ENCODE results near the gene C11orf87. TPM values are rescaled to one million over a fixed set of nuclear protein-coding genes. Genes with fewer than 3 reads are reported as not detected.

C11orf87 gene
- total and polyA plus RNA-seq, 2 of the 4 experiments (the other 2 are of a cell fraction) = under 0.01 to 0.24 TPM

DNA sequence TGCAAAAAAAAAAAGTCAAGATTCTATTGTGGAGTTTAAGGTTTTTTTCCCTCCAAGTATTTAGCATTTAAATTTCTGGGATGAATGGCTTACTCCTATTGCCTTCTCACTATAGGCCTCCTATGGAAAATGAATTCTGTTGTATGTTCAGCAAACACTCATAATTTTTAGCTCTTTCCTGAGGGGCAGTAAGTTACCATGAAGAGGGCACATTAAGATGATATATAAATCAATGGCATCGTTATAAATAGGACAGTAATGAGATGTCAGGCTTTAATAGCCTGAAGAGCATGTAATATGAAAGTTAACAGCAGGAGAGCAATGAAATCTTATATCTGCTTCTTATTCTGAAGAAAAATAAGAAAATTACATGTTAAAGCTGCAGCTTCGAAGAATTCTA is 32.9 kb downstream of the C11orf87 start:
- H3K23ac ChIP-seq (ENCODE audit: low read depth, low read length) = no peak overlapping the region
- no peak overlapping the region for H3K18ac ChIP-seq (ENCODE audit: low read depth, low read length)
- ChIA-PET POLR2A (ENCODE audit: unreplicated experiment) (no interaction called here), CTCF (no interaction called here)
- H3K56ac ChIP-seq (ENCODE audit: extremely low read depth, insufficient read depth, low read length) = no peak overlapping the region
- H2BK15ac ChIP-seq (ENCODE audit: low read depth, low read length) = no peak overlapping the region
- H3K9me1 ChIP-seq (ENCODE audit: insufficient read depth, low read length) = no peaks in the 10 kb centered on the region
- BruUV-seq (replicated peaks) = no TSS peak
- H3K9ac ChIP-seq (ENCODE audit: low read depth, low read length) = no peak overlapping the region
- no peak overlapping the region for H3K4ac ChIP-seq (ENCODE audit: low read depth, low read length)
- no peak overlapping the region for H4K8ac ChIP-seq (ENCODE audit: low read depth in 2 of 2, low read length in 2 of 2)
- no CpG with 5 or more reads among the region's 2 CpGs for WGBS, 2 experiments (ENCODE audit: extremely low coverage in 2 of 2, insufficient read length in 1 of 2)
- H4K20me1 ChIP-seq (ENCODE audit: insufficient read depth, low read length) = no peaks in the 10 kb centered on the region
- H3K4me2 ChIP-seq (ENCODE audit: low read depth, low read length) = no peak overlapping the region
- no peak overlapping the region for H2AK9ac ChIP-seq (replicated peaks; ENCODE audit: low read depth, low read length, poor library complexity)
- H2BK5ac ChIP-seq (ENCODE audit: low read depth, low read length, poor library complexity, severe bottlenecking) = no peak overlapping the region
- no peak overlapping the region for H2BK20ac ChIP-seq (ENCODE audit: low read depth, low read length)
- H3K36me3 ChIP-seq (ENCODE audit: control insufficient read depth, insufficient read depth, low read length) = no peaks in the 10 kb centered on the region
- in situ Hi-C loops (cut with MboI; ENCODE audit: low sequenced_read_pairs) = no loop called here
- H4K91ac ChIP-seq (ENCODE audit: insufficient read depth, low read depth, low read length) = no peak overlapping the region
- no peak overlapping the region for H2BK120ac ChIP-seq (ENCODE audit: low read depth, low read length)
- H3K14ac ChIP-seq (replicated peaks; ENCODE audit: low read depth, low read length) = no peak overlapping the region
- ATAC-seq (ENCODE audit: low read depth) (no peak), DNase-seq (no peak)
- no peaks in the 10 kb centered on the region for H3K79me1 ChIP-seq (ENCODE audit: low read depth in 1 of 2, low read length in 2 of 2)
- 0 out of 2 replicates have a peak, but pooled peaks cover 2% of the 10 kb centered on the region for H3K9me3 ChIP-seq (ENCODE audit: control insufficient read depth, insufficient read depth, low read length)
- no peak for TF ChIP-seq MXI1 (IDR thresholded peaks at IDR 0.05; ENCODE audit: borderline replicate concordance, low read depth, low read length)
- TF ChIP-seq, protein P1, sequence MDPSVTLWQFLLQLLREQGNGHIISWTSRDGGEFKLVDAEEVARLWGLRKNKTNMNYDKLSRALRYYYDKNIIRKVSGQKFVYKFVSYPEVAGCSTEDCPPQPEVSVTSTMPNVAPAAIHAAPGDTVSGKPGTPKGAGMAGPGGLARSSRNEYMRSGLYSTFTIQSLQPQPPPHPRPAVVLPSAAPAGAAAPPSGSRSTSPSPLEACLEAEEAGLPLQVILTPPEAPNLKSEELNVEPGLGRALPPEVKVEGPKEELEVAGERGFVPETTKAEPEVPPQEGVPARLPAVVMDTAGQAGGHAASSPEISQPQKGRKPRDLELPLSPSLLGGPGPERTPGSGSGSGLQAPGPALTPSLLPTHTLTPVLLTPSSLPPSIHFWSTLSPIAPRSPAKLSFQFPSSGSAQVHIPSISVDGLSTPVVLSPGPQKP (IDR thresholded peaks at IDR 0.05; ENCODE audit: borderline replicate concordance, low read depth, low read length) = no peak
- no peak for TF ChIP-seq RFX5 (IDR thresholded peaks at IDR 0.05; ENCODE audit: low read depth, low read length)
- TF ChIP-seq RCOR1 (IDR thresholded peaks at IDR 0.05; ENCODE audit: insufficient replicate concordance, low read length) = no peak
- no peak for TF ChIP-seq NFE2L2 (IDR thresholded peaks at IDR 0.05; ENCODE audit: low read depth, low read length)
- TF ChIP-seq POLR2A (IDR thresholded peaks at IDR 0.05; ENCODE audit: low read depth, low read length) = no peak
- no peak for TF ChIP-seq MAFK (IDR thresholded peaks at IDR 0.05; ENCODE audit: low read depth, low read length)
- TF ChIP-seq, protein P2, sequence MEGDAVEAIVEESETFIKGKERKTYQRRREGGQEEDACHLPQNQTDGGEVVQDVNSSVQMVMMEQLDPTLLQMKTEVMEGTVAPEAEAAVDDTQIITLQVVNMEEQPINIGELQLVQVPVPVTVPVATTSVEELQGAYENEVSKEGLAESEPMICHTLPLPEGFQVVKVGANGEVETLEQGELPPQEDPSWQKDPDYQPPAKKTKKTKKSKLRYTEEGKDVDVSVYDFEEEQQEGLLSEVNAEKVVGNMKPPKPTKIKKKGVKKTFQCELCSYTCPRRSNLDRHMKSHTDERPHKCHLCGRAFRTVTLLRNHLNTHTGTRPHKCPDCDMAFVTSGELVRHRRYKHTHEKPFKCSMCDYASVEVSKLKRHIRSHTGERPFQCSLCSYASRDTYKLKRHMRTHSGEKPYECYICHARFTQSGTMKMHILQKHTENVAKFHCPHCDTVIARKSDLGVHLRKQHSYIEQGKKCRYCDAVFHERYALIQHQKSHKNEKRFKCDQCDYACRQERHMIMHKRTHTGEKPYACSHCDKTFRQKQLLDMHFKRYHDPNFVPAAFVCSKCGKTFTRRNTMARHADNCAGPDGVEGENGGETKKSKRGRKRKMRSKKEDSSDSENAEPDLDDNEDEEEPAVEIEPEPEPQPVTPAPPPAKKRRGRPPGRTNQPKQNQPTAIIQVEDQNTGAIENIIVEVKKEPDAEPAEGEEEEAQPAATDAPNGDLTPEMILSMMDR (conservative IDR thresholded peaks at IDR 0.05; ENCODE audit: low read depth, low read length) = no peak
- TF ChIP-seq, protein P3, sequence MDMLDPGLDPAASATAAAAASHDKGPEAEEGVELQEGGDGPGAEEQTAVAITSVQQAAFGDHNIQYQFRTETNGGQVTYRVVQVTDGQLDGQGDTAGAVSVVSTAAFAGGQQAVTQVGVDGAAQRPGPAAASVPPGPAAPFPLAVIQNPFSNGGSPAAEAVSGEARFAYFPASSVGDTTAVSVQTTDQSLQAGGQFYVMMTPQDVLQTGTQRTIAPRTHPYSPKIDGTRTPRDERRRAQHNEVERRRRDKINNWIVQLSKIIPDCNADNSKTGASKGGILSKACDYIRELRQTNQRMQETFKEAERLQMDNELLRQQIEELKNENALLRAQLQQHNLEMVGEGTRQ (IDR thresholded peaks at IDR 0.05; ENCODE audit: low read depth, low read length) = no peak
- TF ChIP-seq CHD1 (IDR thresholded peaks at IDR 0.05; ENCODE audit: low read depth, low read length) = no peak
- TF ChIP-seq SMC3 (IDR thresholded peaks at IDR 0.05; ENCODE audit: low read depth, low read length) = no peak
- H2AK5ac ChIP-seq (ENCODE audit: low read depth, low read length) = no peak overlapping the region
- H3K4me3 ChIP-seq (ENCODE audit: insufficient read depth, low read depth, low read length) = no peak overlapping the region
- H3K4me1 ChIP-seq (ENCODE audit: control insufficient read depth, insufficient read depth, low read length) = no peaks in the 10 kb centered on the region
- intact Hi-C loops (cut with micrococcal nuclease) = no loop called here
- H4K5ac ChIP-seq (ENCODE audit: low read depth, low read length) = no peak overlapping the region
- H3K27ac ChIP-seq (ENCODE audit: insufficient read depth, low read length) = no peak overlapping the region
- dilution Hi-C loops (cut with HindIII; ENCODE audit: low sequenced_read_pairs, unreplicated experiment) = no loop called here
- no peaks in the 10 kb centered on the region for H3K27me3 ChIP-seq (ENCODE audit: control insufficient read depth, insufficient read depth, low read length)
- H2AFZ ChIP-seq (replicated peaks; ENCODE audit: low read length, poor library complexity) = no peak overlapping the region

All from IMR-90 (cell line).